Endodermal cell (in vitro differentiated cells): ENCODE data around the gene MTG1. TPM values are rescaled to one million over a fixed set of nuclear protein-coding genes. Genes with fewer than 3 reads are reported as not detected.

Experiments
- DNase-seq: peaks from one replicate; pipeline ENCODE4 v3.0.0-alpha.2; 2017
- H3K27ac ChIP-seq: 2 replicates; pipeline ENCODE4 v1.5.1; 2013; ENCODE audit warnings: mild to moderate bottlenecking, low read depth, low read length, moderate library complexity
- H3K27me3 ChIP-seq: 2 replicates; pipeline ENCODE4 v1.6.1; 2013; ENCODE audit warnings: mild to moderate bottlenecking, low read length, moderate library complexity; ENCODE audit not compliant: insufficient read depth, control insufficient read depth, poor library complexity, severe bottlenecking
- H3K36me3 ChIP-seq: 2 replicates; pipeline ENCODE4 v1.7.0; 2013; ENCODE audit warnings: mild to moderate bottlenecking, low read length, moderate library complexity; ENCODE audit not compliant: control insufficient read depth, insufficient read depth
- H3K4me1 ChIP-seq: one replicate; pipeline ENCODE4 v1.7.0; 2013; ENCODE audit warnings: low read length; ENCODE audit not compliant: control insufficient read depth, insufficient read depth
- H3K4me3 ChIP-seq: 2 replicates; pipeline ENCODE4 v1.5.1; 2013; ENCODE audit warnings: mild to moderate bottlenecking, low read length, moderate library complexity
- H3K9ac ChIP-seq: 2 replicates; pipeline ENCODE4 v1.6.1; 2013; ENCODE audit warnings: mild to moderate bottlenecking, low read length, moderate library complexity; ENCODE audit not compliant: poor library complexity, severe bottlenecking; ENCODE audit errors: extremely low read depth
- H3K9me3 ChIP-seq: 2 replicates; pipeline ENCODE4 v1.6.1; 2013; ENCODE audit warnings: mild to moderate bottlenecking, low read length, moderate library complexity; ENCODE audit not compliant: control insufficient read depth
- H3K27ac Mint-ChIP-seq: 2 replicates; pipeline ENCODE4 v1.8.0; 2020; ENCODE audit warnings: mixed read lengths
- H3K27me3 Mint-ChIP-seq: 2 replicates; pipeline ENCODE4 v1.8.0; 2021; ENCODE audit warnings: mild to moderate bottlenecking, mixed read lengths; ENCODE audit not compliant: insufficient read depth
- H3K36me3 Mint-ChIP-seq: 2 replicates; pipeline ENCODE4 v1.8.0; 2020; ENCODE audit warnings: low read depth, mixed read lengths
- H3K4me1 Mint-ChIP-seq: 2 replicates; pipeline ENCODE4 v1.8.0; 2020; ENCODE audit warnings: mixed read lengths
- H3K4me3 Mint-ChIP-seq: 2 replicates; pipeline ENCODE4 v1.8.0; 2020; ENCODE audit warnings: mild to moderate bottlenecking, moderate library complexity, mixed read lengths
- H3K9me3 Mint-ChIP-seq: 2 replicates; pipeline ENCODE4 v1.8.0; 2020; ENCODE audit warnings: mild to moderate bottlenecking, mixed read lengths
- WGBS, 2 experiments: methylation state at CpG; one replicate each; pipeline versions ENCODE4 v1.1.5 to v1.1.7; 2013; ENCODE audit warnings: missing lambda C conversion rate in 2 of 2, mixed read lengths in 1 of 2; ENCODE audit not compliant: insufficient coverage in 1 of 2, insufficient read length in 1 of 2; 5-methylcytosine and 5-hydroxymethylcytosine counted together
- total RNA-seq, 2 donors: library from RNA; stranded (reverse); fragmentation: NEBNext Ultra II Directional in 1 of 2; extraction: Animal tissue kit (Norgen Biotek cat#: 25700) in 1 of 2; gene quantifications; 2 replicates in 1 of 2; 3 replicates in 1 of 2; pipeline ENCODE4 v1.2.1, GENCODE V29; 2021
- TF ChIP-seq, protein P1 (sequence below): fragments of 200-600 bp; sonication (generic); conservative IDR thresholded peaks from 2 replicates; pipeline ENCODE4 v1.5.0; 2021; ENCODE audit warnings: antibody characterized with exemption, mild to moderate bottlenecking

Gene MTG1
- total RNA-seq, 2 donors from 2014 or later: 71.3 to 86.0 TPM

DNA sequence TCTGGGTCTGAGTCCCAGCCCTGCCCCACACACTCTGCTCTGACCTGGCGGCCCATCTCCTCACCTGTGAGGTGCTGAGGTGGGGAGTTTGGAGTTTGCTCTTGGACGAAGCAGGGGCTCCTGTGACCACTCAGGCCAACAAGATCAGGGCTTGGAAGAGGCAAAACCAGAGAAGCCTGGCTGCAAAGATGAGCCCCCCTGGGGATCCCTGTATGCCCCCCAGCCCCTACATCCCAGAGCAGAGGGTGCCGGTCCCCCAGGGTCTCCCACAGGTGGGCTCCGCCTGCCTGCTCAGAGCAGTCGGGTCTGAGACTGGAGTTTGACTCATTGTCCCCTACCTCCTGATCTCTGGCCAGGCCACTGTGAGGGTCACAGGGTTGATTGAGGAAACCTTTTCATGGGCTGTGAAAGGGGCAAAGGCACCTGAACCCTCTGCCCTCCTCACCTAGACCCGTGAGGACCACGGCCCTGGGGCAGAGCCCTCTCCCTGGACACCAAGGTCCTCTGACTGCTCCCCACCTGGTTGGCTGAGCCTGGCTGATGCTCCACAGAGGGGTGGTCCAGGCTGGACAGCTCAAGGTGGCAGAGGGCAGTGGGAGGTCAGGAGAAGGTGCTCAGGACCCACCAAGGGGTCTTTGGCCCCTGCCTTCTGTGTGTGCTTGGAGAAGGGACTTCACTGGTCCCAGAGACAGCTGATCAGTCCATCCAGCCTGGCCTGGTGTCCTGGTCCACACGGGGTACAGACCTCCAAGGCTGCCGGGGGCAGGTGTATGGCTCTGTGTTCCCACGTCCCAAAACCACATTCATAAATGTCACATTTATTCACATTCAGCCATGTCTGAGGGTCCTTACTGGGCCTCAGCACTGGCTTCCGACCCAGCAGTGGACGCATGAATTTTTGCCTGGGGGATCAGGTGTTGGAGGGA, 50.6 kb downstream of the MTG1 start:
- Mint-ChIP-seq H3K4me3 (no peak overlapping the region), H3K27ac (no peak overlapping the region), H3K36me3 (peaks cover 3% of the 10 kb centered on the region), H3K9me3 (peaks cover 83% of the 10 kb centered on the region), H3K4me1 (no peaks in the 10 kb centered on the region), H3K27me3 (no peaks in the 10 kb centered on the region)
- no peaks in the 10 kb centered on the region for H3K4me1 ChIP-seq
- H3K9me3 ChIP-seq: peaks cover 33% of the 10 kb centered on the region
- H3K27me3 ChIP-seq: no peaks in the 10 kb centered on the region
- 62 to 78% methylated on average over 6 to 12 of the region's 12 CpGs for WGBS, 2 experiments
- H3K36me3 ChIP-seq: no peaks in the 10 kb centered on the region
- no peak overlapping the region for H3K9ac ChIP-seq
- TF ChIP-seq, protein P1, sequence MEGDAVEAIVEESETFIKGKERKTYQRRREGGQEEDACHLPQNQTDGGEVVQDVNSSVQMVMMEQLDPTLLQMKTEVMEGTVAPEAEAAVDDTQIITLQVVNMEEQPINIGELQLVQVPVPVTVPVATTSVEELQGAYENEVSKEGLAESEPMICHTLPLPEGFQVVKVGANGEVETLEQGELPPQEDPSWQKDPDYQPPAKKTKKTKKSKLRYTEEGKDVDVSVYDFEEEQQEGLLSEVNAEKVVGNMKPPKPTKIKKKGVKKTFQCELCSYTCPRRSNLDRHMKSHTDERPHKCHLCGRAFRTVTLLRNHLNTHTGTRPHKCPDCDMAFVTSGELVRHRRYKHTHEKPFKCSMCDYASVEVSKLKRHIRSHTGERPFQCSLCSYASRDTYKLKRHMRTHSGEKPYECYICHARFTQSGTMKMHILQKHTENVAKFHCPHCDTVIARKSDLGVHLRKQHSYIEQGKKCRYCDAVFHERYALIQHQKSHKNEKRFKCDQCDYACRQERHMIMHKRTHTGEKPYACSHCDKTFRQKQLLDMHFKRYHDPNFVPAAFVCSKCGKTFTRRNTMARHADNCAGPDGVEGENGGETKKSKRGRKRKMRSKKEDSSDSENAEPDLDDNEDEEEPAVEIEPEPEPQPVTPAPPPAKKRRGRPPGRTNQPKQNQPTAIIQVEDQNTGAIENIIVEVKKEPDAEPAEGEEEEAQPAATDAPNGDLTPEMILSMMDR: no peak
- no peak overlapping the region for H3K4me3 ChIP-seq
- no peak overlapping the region for H3K27ac ChIP-seq
- DNase-seq: no peak

DNA sequence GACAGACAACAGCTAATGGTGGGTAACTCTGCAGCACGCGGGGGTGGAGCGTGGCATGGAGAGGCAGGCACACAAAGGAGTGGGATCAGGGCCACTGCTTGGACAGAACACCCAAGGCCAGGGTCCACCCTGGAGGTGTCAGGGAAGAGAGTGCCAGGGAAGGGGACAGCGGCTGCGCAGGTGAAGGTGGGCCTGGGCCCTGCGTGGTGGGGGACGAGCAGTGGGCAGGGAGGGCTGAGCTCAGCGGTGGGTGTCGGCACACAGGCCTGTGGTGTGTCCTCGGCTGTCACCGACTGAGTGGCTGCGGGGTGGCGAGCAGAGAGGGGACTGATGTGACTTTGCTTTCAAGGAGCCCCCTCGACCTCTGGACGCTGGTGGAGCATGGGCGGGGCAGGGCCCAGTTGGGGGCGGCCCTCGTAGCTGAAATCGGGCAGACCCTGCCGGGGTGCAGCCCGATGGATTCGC, 51.3 kb downstream of the MTG1 start:
- no peak overlapping the region for H3K4me3 Mint-ChIP-seq
- Histone ChIP-seq H3K9ac (no peak overlapping the region), H3K36me3 (no peaks in the 10 kb centered on the region), H3K9me3 (peaks cover 37% of the 10 kb centered on the region), H3K4me3 (no peak overlapping the region), H3K27me3 (no peaks in the 10 kb centered on the region), H3K4me1 (no peaks in the 10 kb centered on the region), H3K27ac (no peak overlapping the region)
- H3K27me3 Mint-ChIP-seq: no peaks in the 10 kb centered on the region
- 91 to 94% methylated on average over 11 to 21 of the region's 22 CpGs for WGBS, 2 experiments
- H3K9me3 Mint-ChIP-seq: peaks cover 79% of the 10 kb centered on the region
- H3K27ac Mint-ChIP-seq: no peak overlapping the region
- peaks cover 3% of the 10 kb centered on the region for H3K36me3 Mint-ChIP-seq
- no peaks in the 10 kb centered on the region for H3K4me1 Mint-ChIP-seq
- DNase-seq: peak; percentile 30
- TF ChIP-seq, protein P1: no peak

DNA sequence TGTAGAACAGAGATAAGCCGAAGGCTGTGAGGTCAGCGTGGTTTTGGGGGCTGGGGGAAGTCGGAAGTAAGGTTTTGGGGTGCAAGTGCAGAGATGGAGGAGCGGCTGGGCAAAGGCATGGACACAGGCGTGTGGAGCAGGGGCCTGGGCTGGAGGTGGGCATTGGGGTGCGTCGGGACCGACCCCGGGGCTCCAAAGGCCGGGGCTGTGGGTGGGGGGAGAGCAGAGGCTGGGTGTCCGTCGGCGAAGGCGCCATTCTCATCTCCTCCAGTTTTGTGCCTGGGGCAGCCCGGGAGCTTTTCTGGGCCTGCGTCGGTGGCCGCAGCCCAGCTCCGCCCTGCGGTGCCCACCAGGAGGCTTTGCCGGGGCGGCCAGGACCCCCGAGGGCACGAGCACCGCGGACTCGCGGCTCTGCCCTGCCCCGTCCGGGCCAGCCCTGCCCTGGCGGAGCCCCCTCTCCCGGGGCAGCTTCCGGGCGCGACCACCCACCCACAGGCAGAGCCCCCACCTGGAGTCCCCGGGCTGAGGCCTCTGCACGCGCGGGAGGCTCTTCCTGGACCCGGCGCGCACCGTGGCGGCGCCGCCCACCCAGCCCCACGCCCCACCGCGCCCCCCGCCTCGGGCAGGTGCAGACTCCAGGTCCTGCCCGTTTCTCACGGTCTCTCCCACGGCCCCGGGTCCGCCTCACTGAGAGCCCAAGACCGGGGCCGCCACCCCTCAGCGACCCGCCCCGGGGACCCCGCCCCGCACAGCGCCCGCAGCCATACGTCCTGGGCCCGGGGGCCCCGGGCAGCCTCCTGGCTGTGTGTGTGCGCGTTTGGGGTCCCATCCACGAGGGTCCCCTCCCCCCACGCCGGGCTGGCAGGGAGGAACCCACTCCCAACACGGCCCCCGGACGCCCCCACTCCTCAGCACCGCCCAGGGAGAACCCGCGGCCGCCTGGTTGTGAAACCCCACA, 52.1 kb downstream of the MTG1 start:
- no peak overlapping the region for H3K27ac ChIP-seq
- peaks cover 32% of the 10 kb centered on the region for H3K9me3 ChIP-seq
- H3K27me3 ChIP-seq: no peaks in the 10 kb centered on the region
- H3K4me1 Mint-ChIP-seq: no peaks in the 10 kb centered on the region
- no peak overlapping the region for H3K4me3 ChIP-seq
- peaks cover 81% of the 10 kb centered on the region for H3K9me3 Mint-ChIP-seq
- no peak for DNase-seq
- H3K4me3 Mint-ChIP-seq: no peak overlapping the region
- TF ChIP-seq, protein P1: no peak
- peaks cover 3% of the 10 kb centered on the region for H3K36me3 Mint-ChIP-seq
- H3K27me3 Mint-ChIP-seq: no peaks in the 10 kb centered on the region
- H3K36me3 ChIP-seq: no peaks in the 10 kb centered on the region
- no peaks in the 10 kb centered on the region for H3K4me1 ChIP-seq
- H3K27ac Mint-ChIP-seq: no peak overlapping the region
- WGBS, 2 experiments: 88 to 96% methylated on average over 27 to 80 of the region's 80 CpGs
- H3K9ac ChIP-seq: no peak overlapping the region
